HCEC 1CT (cell line): ENCODE measurements around the gene PAXX.

ENCODE experiments used
- DNase-seq: peaks from one replicate; pipeline ENCODE4 v3.0.0-alpha.2; 2017

PAXX gene

GRCh38 chr9:136991993-136992818, at the start of gene PAXX:
PAXX (plus strand) TSS chr9:136992422; CDS start chr9:136992444, 22 bp downstream.
- peak; percentile 92 for DNase-seq

GRCh38 chr9:136942881-136943230, 49.4 kb upstream of the PAXX start:
- no peak for DNase-seq

GRCh38 chr9:136943291-136944211, 48.7 kb upstream of the PAXX start:
- DNase-seq = no peak

GRCh38 chr9:136944212-136944518, 48.1 kb upstream of the PAXX start:
- DNase-seq = peak; percentile 56

GRCh38 chr9:136944519-136945332, 47.5 kb upstream of the PAXX start, which contains the start of the genes C8G and FBXW5:
C8G (plus strand) TSS chr9:136945243; CDS start chr9:136945321, 78 bp downstream.
FBXW5 (minus strand) TSS chr9:136944738; CDS start chr9:136944083, 655 bp downstream.
- DNase-seq = peak; percentile 90

- no peak for DNase-seq
Observed at GRCh38 chr9:136945333-136946227, 46.6 kb upstream of the PAXX start.

- DNase-seq = no peak
Observed at GRCh38 chr9:136946228-136947027, 45.8 kb upstream of the PAXX start.

GRCh38 chr9:136947028-136947891, 45.0 kb upstream of the PAXX start:
- DNase-seq = no peak

- DNase-seq = no peak
Observed at GRCh38 chr9:136947955-136948510, 44.2 kb upstream of the PAXX start.

- DNase-seq = no peak
Observed at GRCh38 chr9:136949239-136949816, 42.9 kb upstream of the PAXX start.

GRCh38 chr9:136949817-136950655, 42.2 kb upstream of the PAXX start:
- peak; percentile 57 for DNase-seq

- no peak for DNase-seq
Observed at GRCh38 chr9:136950656-136951276, 41.5 kb upstream of the PAXX start.

- DNase-seq = no peak
Observed at GRCh38 chr9:136951541-136952320, 40.5 kb upstream of the PAXX start, which contains the start of gene LCN12. LCN12 (plus strand) TSS chr9:136952273; CDS start chr9:136952328, 55 bp downstream.

- DNase-seq = no peak
Observed at GRCh38 chr9:136952321-136952850, 39.8 kb upstream of the PAXX start.

- DNase-seq = no peak
Observed at GRCh38 chr9:136952876-136953770, 39.1 kb upstream of the PAXX start.
